ELF-1 (cell line): ENCODE results near the gene AXIN1.
A peak's percentile ranks its signal among the peaks of the same experiment; 100 is the strongest.
"Not testable (repeated sequence)": the region's sequence is repeated elsewhere in the genome, so short reads cannot be mapped to it uniquely, and the experiment has no call there.

Experiments
- DNase-seq: peaks from one replicate; pipeline ENCODE4 v3.0.0-alpha.2; 2016; ENCODE audit warnings: low read depth, low spot score

Gene AXIN1

DNA sequence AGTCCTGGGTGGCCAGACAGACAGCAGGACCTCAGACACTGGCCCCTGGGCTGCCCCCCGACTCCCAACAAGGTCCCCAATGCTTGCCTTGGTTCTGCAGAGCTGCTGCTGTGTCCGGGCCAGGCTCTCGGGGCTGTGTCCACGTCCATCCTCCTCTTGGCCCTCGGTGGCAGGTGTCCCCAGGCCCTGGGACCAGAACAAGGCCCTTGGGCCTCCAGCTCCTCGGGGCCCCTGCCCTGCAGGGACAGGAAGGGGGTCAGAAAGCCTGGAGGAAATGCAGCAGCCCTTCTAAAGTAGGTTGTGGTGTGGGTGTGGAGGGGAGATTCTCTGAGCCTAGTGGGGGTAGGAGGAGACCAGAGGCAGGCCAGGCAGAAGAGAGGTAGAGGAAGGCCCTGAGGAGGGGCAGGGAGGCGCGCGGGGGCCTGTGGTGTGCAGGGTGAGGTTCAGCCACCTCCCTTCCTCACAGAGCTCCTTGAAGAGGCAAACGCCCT lies 2.5 kb upstream of the AXIN1 start:
- no peak for DNase-seq

DNA sequence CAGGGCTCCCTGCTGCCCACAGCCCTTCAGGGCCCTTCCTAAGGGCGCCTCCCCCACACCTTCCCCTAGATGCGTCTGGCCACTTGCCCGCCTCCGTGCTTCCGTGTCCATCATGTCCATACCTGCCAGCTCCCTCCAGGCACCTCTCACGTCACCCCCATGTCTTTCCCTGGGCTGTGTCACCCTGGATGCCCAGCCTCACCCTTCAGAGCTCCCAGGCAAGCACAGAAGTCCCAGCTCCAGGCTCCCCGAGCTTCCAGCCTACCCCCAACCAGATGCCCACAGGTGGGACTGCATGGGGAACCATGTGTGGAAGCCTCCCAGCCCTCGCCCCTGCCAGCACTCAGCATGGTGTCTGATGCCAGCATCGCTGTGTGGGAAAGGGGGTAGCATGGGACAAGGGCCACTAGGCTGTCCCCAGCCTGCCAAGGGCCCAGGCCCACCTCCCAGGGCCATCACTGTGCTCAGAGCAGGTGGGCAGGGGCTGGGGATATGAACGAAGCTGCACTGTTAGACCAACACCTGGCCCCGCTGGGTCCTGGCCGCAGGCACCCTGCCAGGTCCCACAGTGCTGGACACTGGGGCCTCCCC lies 1.9 kb upstream of the AXIN1 start:
- no peak for DNase-seq

DNA sequence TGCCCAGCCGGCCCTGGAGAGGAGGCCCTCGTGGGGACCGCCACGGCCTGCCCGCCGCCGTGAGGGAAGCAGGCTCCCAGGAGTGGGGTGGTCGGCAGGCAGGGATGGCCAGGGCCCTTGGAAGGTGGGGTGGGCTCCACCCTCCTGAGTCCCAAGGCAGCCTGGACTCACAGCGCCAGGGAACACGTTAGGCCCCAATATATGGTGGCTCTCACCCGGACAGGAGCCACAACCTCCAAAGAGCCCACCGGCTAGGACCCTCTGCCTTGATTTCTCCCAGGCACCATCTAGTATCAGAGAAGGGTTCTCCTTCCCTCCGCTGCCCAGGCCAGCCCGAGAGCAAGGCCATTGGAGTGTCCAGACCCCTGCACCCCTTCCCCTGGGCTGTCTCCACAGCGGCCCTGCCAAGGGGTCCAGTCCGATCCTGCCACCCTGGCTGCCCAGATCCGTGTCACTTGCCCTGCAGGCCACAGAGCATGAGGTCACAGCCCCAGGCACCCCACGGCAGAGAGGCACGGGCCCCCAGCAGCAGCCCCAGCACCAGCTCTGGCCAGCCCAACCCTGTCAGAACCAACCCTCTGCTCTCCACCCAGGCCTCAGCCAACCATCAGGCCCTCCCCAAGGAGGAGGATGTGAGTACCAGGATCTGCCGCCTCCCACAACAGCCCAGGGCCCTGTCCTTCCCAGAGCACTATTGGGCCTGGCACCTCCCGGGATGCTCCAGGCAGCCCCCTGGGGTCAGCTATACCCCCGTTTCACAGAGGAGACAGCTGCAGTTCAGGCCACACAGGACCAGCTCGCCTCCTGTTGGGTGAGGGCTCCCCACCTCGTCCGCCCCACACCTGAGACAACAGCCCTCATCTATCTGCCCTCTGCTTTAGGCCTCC lies 1.1 kb upstream of the AXIN1 start:
- DNase-seq, result peak; percentile 38

DNA sequence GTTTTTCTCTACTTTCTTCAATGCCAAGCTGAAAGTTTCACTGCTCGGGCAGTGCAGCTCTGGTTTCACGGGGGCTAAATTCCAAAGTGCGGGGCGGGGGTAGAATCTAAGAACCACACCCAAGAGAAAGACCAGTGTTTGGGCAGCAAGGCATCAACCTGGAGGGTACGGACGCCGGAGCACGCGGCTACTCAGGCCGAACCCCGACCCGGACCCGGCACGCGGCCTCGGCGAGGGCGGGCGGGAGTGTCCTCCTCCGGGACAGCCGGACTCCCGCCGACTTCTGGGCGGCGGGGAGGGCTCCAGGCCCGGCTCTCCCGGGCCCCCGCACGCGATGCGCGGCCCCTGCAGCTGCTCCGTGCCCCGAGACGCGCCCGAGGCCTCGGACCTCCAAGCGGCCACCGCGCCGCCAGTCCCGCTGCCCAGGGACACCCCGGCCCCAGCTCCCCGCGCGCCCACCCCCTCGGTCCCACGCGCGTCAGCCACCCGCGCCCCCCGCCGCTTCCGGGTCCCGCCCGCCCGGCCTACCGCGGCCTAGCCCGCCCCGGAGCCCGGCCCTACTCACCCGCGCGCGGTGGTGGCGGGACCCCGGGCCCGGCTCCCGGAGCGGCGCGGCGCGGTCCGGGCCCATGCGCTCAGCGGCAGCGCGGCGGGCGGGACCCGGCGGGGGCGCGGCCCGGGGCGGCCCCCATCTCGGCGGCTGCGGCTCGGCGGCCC lies 561 bp downstream of the AXIN1 start:
- DNase-seq, result peak; percentile 25

DNA sequence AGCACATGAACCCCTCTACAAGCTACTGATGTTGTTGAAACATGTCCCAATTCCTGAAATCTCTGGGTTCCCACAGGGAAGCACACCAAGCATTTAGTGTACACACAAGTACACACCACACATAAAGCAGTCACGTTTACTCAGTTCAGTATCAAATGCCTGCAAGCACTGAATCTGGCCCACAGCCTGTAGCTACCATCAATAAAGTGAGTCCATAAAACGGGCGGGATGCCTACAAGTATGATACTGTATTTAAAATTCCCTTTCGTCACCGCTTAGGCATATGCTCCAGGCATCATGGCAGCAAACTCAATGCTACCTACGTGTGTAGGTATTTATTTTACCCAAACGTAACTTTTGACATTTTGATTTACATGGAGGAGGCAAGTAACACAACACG lies 2.3 kb downstream of the AXIN1 start:
- no peak for DNase-seq

DNA sequence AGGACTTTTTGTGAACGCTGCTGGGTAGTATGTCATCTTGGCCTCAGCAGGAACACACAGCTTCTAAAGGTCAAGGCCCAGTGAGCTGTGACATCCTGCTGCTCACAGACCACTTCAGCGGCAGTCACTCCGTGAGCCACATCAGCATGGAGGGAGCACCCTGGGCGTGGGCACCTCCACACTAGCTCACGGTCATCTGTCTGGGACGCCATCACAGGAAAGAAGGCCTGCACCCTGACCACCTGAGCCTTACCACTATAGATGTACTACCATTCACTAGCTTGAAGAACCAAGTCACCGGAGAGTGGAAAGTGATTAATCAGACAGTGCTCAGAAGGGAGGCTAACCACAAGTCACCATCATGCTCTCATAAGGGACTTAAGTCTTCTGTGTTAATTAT lies 3.3 kb downstream of the AXIN1 start:
- no peak for DNase-seq

DNA sequence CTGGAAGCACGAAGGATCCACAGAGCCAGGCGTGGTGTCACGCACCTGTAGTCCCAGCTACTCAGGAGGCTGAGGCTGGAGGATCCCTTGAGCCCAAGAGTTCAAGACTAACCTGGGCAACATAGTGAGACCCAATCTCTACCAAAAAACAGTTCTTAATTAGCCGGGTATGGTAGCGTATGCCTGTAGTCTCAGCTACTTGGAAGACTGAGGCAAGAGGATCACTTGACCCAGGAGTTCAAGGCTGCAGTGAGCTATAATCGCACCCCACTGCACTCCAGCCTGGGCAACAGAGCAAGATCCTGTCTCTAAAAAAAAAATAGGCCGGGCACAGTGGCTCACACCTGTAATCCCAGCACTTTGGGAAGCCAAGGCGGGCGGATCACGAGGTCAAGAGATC lies 4.0 kb downstream of the AXIN1 start:
- not testable (repeated sequence) for DNase-seq

DNA sequence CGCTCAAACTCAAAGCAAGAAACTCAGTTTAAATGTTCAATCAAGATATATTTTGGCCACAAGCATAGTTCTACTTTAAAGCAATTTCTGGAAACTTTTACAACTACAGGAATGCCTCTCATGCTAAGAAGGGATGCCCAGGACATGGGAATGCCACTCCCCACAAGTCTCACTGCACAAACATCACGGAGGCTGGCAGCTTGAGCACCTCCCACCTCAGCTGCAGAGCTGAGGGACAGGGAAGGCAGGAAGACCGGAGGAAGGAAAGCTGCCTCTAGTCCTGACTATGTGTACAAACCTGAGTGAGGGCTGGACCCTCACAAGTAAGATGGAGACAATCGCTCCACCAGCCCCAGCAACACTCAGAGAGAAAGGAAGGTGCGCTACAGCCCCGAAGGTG lies 5.3 kb downstream of the AXIN1 start:
- DNase-seq, result no peak

DNA sequence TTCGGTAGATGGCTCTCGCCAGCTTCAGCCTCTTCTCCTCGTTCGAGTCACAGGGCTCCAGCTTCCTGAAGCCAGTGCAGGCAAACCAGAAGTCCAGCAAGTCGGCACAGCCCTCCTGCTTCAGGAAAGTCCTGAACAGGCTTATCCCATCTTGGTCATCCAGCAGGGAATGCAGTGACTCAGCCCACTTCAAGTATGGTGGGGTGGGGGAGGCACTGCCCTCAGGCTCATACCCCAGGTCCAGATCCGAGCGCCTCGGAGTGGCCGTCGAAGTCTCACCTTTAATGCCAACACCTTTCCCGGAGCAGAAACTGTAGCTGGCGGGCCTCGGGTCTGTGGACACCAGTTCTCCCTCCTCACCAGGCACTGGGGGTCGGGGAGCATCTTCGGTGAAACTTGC lies 5.9 kb downstream of the AXIN1 start:
- DNase-seq, result peak; percentile 63

DNA sequence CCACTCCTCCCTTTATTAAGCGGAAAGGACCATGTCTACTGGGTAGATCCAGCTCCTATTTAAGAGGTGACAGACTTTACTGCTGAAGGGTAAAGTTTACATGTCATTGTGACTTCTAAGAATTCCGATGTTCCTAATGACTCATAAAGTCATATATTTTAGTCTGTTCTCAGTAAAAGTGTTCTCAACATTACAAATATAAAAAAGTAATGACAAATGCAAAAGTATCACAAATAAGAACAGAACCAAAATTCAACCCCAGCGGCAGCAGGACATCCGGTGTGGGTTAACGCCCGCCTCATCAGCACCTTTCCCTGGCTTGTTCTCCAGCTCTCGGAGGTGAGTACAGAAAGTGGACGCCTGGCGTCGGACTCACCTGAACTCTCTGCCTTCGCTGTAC lies 6.8 kb downstream of the AXIN1 start:
- no peak for DNase-seq

DNA sequence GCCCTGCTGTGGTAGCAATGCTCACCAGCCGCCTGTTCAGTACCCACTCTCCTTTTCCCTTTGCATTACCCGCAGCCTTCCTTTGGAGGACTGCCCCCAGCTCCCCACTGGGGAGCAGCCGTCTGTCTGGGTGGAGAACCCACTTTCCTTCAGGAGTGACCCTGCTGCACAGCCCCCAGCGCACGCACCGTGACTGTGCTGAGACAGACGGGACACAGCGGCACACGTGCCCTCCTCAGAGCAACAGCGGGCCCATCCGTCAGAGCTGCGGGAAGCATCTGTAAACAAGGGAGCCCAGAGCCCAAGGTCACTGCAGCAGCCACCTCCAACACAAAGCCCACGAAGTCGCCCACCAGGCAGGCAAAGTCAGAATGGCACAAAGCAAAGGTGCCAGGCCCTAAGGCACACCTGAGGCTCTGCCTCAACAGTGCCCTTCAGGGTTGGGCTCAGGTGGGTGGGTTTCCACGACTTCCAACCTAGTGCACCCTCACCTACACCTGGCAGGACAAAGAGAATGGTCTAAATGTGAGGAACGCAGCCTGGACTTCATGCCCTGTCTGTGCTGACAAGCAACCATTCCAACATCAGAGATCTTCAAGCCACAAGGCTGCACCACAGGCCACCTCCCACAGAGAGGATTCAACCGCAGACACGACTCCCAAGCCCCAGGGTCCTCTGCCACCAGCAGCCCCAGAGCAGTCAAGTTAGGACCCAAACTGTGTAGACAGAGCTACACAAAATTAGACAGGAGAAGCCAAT lies 9.9 kb downstream of the AXIN1 start:
- DNase-seq, result no peak

DNA sequence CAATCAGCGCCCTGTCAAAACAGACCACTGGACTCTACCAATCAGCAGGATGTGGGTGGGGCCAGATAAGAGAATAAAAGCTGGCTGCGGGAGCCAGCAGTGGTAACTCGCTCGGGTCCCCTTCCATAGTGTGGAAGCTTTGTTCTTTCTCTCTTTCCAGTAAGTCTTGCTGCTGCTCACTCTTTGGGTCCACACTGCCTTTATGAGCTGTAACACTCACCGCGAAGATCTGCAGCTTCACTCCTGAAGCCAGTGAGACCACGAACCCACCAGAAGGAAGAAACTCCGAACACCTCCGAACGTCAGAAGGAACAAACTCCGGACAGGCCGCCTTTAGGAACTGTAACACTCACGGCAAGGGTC lies 10.6 kb downstream of the AXIN1 start:
- not testable (repeated sequence) for DNase-seq

DNA sequence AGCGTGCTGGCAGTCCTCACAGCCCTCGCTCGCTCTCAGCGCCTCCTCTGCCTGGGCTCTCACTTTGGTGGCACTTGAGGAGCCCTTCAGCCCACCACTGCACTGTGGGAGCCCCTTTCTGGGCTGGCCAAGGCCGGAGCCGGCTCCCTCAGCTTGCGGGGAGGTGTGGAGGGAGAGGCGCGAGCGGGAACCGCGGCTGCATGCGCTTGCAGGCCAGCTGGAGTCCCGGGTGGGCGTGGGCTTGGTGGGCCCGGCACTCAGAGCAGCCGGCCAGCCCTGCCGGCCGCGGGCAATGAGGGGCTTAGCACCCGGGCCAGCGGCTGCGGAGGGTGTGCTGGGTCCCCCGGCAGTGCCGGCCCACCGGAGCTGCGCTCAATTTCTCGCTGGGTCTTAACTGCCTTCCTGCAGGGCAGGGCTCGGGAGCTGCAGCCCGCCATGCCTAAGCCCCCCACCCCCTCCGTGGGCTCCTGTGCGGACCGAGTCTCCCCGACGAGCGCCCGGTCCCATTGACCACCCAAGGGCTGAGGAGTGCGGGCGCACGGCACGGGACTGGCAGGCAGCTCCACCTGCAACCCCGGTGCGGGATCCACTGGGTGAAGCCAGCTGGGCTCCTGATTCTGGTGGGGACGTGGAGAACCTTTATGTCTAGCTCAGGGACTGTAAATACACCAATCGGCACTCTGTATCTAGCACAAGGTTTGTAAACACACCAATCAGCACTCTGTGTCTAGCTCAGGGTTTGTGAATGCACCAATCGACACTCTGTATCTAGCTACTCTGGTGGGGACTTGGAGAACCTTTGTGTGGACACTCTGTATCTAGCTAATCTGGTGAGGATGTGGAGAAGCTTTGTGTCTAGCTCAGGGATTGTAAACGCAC lies 11.2 kb downstream of the AXIN1 start:
- DNase-seq, result not testable (repeated sequence)

DNA sequence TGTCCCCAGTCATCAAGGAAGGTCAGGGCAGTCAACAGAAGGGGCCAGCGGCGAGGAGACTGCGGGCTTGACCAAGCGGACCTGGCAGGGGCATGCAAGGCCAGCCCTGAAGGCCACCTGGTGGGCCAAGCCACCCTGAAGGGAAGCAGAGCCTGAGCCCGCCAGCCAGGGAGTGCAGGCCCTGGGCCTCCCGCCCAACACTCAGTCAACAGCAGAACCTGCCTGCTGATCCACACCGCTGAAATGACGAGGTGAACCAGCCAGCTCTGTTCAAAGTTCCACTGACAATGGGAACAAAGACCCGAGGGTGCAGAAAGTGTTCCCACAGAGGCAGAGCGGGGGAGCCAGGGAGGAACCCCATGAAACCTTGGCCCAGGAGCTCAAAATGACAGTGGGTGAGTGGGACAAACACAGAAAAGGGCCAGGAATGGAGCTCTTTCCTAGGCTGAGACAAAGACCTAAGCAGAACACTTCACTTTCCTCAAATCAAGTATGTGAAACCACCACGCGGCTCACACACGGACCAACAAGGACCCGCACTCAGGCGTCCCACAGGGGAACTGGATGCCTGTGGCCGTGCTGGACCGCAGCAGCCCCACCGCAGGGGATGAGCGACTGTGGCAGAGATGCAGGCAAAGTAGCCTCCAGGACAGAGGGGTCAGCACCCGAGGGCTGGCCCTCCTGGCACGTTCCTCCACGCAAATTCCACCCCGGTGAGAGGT lies 12.0 kb downstream of the AXIN1 start:
- DNase-seq, result no peak

DNA sequence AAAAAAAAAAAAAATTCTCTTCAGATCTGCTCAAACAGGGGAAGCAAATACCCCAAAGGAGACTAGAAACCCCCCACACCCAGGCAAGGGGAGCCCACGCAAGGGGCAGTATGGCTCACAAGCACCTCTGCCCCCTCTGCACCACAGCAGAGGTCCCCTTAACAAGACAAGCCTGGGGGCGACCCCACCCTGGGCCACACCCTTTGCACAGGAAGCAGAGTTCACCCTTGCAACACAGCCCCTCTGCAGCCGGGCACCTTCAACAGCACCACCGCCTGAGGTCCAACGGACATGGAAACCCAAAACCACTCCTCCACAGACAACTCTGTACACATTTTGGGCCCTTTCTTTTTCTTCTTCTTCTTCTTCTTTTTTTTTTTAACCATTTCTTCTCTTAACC lies 12.8 kb downstream of the AXIN1 start:
- DNase-seq, result no peak

DNA sequence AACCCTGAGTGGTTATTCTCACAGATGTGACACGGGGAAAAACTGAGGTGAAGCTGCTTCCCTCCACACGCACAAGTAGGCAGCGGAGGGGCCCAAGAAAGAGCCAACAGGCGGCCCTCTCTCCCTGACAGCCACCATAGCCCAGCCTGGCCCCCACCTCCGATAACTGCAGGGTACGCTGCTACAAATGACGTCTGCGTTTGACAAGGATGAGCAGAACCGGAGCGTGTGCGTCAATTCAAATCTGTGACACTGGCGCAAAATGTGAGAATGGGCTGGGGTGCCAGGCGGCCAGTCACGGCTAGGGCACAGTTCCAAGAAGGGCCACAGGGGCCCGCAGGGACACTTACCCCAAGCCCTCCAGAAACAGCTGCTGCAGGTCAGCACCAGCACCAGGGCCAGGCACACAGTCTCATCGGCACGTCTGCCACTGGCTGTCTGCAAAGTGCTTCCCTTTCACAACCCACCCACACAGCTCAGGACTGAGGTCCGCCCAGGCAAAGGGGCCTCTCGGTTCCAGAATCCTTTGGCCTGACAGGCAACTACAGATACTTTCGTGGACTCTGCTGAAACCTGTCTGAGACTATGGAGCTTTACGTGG lies 14.4 kb downstream of the AXIN1 start:
- DNase-seq, result no peak

DNA sequence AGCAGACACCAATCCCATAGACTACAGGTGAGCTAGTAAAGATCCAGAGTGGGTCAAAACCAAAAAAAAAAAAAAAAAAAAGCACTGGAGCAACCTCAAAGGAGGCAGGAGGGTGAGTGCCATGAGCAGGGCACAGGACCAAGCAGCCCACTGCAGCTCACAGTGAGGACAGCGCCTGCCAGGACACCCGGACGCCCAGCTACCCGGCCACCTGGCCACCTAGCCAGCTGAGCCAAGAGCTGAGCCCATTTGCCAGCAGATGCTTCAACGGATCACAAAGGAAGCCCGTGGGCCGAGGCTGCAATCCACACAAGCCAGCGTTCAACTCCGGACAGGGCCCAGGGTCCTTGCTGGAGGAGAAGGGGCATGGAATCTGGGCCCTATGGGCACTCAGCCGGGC lies 15.1 kb downstream of the AXIN1 start:
- no peak for DNase-seq

DNA sequence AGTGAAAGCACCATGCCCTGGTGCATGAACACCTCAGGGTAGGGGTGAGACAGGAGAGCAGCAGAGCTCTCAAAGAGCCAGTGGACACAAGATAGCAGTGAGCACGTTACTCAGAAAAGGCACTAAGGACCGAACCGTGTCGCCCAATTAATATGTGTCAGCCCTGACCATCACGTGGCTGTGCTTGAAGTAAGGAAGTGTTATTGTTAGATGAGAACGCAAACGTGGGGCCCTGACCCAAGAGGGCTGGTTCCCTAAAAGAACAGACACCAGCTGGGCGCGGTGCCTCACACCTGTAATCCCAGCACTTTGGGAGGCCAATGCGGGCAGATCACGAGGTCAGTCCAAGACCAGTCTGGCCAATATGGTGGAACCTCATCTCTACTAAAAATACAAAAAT lies 16.3 kb downstream of the AXIN1 start:
- DNase-seq, result no peak

DNA sequence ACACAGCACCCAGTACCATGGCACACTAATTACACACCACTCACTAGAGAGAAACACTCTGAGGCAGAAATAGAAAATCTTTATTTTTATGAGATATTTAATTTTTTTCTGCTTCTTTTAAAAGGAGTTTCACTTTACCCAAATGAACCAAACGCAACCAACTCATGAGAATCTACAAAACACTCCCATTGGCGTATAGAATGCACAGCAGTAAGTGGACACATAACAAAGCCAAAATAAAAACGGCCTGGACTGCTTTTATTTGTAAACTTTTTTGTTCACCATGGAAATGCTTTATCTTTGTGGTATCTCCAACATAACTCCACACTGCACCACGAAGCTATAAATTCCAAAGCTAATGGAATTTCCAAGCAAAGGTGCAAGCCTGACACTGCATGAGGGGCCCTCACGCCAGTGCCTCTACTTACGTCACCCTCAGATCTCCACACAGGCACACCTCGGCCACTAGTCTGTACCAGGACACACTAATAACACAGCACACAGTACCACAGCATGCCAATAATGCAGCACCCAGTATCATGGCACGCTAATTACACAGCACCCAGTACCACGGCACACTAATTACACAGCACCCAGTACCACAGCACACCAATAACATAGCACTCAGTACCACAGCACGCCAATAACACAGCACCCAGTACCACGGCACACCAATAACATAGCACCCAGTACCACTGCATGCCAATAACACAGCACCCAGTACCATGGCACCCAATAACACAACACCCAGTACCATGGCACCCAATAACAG lies 17.5 kb downstream of the AXIN1 start:
- not testable (repeated sequence) for DNase-seq
